NCI-H1048 (cell line): Measurements from ENCODE around the gene SLC17A6.

Experiments
- DNase-seq: peaks from one replicate; lab custom pipeline; 2025; lab: John Stamatoyannopoulos, UW

The SLC17A6 gene

GRCh38 chr11:22389526-22390282 is 51.5 kb downstream of the SLC17A6 start:
- no peak for DNase-seq

GRCh38 chr11:22390283-22390655 is 52.1 kb downstream of the SLC17A6 start:
- DNase-seq, result no peak

- no peak for DNase-seq
Observed at GRCh38 chr11:22392561-22392960, 54.4 kb downstream of the SLC17A6 start.

GRCh38 chr11:22405377-22405776 is 67.2 kb downstream of the SLC17A6 start:
- DNase-seq, result no peak

GRCh38 chr11:22407267-22407666 is 69.1 kb downstream of the SLC17A6 start:
- DNase-seq, result no peak

- DNase-seq, result no peak
Observed at GRCh38 chr11:22407921-22408320, 69.7 kb downstream of the SLC17A6 start.

GRCh38 chr11:22415476-22415875 is 77.3 kb downstream of the SLC17A6 start:
- DNase-seq, result no peak

GRCh38 chr11:22416462-22416861 is 78.3 kb downstream of the SLC17A6 start:
- DNase-seq, result no peak

- DNase-seq, result no peak
Observed at GRCh38 chr11:22426915-22427314, 88.7 kb downstream of the SLC17A6 start.
